Measurements from ENCODE around the gene ERC2.

The ERC2 gene

GRCh38 chr3:55654123-55654760 is 814.0 kb downstream of the ERC2 start:
- H3K27me3 ChIP-seq (ENCODE audit: insufficient read depth, low read length) = no peaks in the 10 kb centered on the region
- no peaks in the 10 kb centered on the region for H3K4me1 ChIP-seq (ENCODE audit: insufficient read depth, low read length)
- H3K4me3 ChIP-seq (ENCODE audit: low read length) = no peak overlapping the region
- no peaks in the 10 kb centered on the region for H3K9me3 ChIP-seq (ENCODE audit: low read length)
- no peak overlapping the region for H2AFZ ChIP-seq (ENCODE audit: low read depth, low read length)
- H3K36me3 ChIP-seq (ENCODE audit: insufficient read depth, low read length) = no peaks in the 10 kb centered on the region

GRCh38 chr3:55651011-55651410 is 817.3 kb downstream of the ERC2 start:
- no peak overlapping the region for H3K4me3 ChIP-seq (ENCODE audit: low read length)
- H3K9me3 ChIP-seq (ENCODE audit: low read length) = no peaks in the 10 kb centered on the region
- H3K36me3 ChIP-seq (ENCODE audit: insufficient read depth, low read length) = no peaks in the 10 kb centered on the region
- H3K4me1 ChIP-seq (ENCODE audit: insufficient read depth, low read length) = peaks cover 2% of the 10 kb centered on the region
- no peaks in the 10 kb centered on the region for H3K27me3 ChIP-seq (ENCODE audit: insufficient read depth, low read length)
- no peak overlapping the region for H2AFZ ChIP-seq (ENCODE audit: low read depth, low read length)

- Histone ChIP-seq H2AFZ (ENCODE audit: low read depth, low read length) (no peak overlapping the region), H3K9me3 (ENCODE audit: low read length) (no peaks in the 10 kb centered on the region), H3K27me3 (ENCODE audit: insufficient read depth, low read length) (no peaks in the 10 kb centered on the region), H3K4me1 (ENCODE audit: insufficient read depth, low read length) (peaks cover 2% of the 10 kb centered on the region), H3K36me3 (ENCODE audit: insufficient read depth, low read length) (no peaks in the 10 kb centered on the region), H3K4me3 (ENCODE audit: low read length) (no peak overlapping the region)
Measured at GRCh38 chr3:55650011-55650410, 818.3 kb downstream of the ERC2 start.

- H3K4me1 ChIP-seq (ENCODE audit: insufficient read depth, low read length) = peaks cover 2% of the 10 kb centered on the region
- no peaks in the 10 kb centered on the region for H3K36me3 ChIP-seq (ENCODE audit: insufficient read depth, low read length)
- no peaks in the 10 kb centered on the region for H3K27me3 ChIP-seq (ENCODE audit: insufficient read depth, low read length)
- H2AFZ ChIP-seq (ENCODE audit: low read depth, low read length) = no peak overlapping the region
- no peaks in the 10 kb centered on the region for H3K9me3 ChIP-seq (ENCODE audit: low read length)
- no peak overlapping the region for H3K4me3 ChIP-seq (ENCODE audit: low read length)
Measured at GRCh38 chr3:55649554-55649953, 818.7 kb downstream of the ERC2 start.

GRCh38 chr3:55648591-55649318 is 819.5 kb downstream of the ERC2 start:
- peaks cover 2% of the 10 kb centered on the region for H3K4me1 ChIP-seq (ENCODE audit: insufficient read depth, low read length)
- no peaks in the 10 kb centered on the region for H3K36me3 ChIP-seq (ENCODE audit: insufficient read depth, low read length)
- no peak overlapping the region for H2AFZ ChIP-seq (ENCODE audit: low read depth, low read length)
- no peak overlapping the region for H3K4me3 ChIP-seq (ENCODE audit: low read length)
- H3K9me3 ChIP-seq (ENCODE audit: low read length) = no peaks in the 10 kb centered on the region
- no peaks in the 10 kb centered on the region for H3K27me3 ChIP-seq (ENCODE audit: insufficient read depth, low read length)

- H3K9me3 ChIP-seq (ENCODE audit: low read length) = no peaks in the 10 kb centered on the region
- H2AFZ ChIP-seq (ENCODE audit: low read depth, low read length) = no peak overlapping the region
- H3K36me3 ChIP-seq (ENCODE audit: insufficient read depth, low read length) = no peaks in the 10 kb centered on the region
- no peak overlapping the region for H3K4me3 ChIP-seq (ENCODE audit: low read length)
- peaks cover 2% of the 10 kb centered on the region for H3K4me1 ChIP-seq (ENCODE audit: insufficient read depth, low read length)
- no peaks in the 10 kb centered on the region for H3K27me3 ChIP-seq (ENCODE audit: insufficient read depth, low read length)
Measured at GRCh38 chr3:55647670-55648069, 820.6 kb downstream of the ERC2 start.

GRCh38 chr3:55647063-55647462 is 821.2 kb downstream of the ERC2 start:
- no peak overlapping the region for H2AFZ ChIP-seq (ENCODE audit: low read depth, low read length)
- no peaks in the 10 kb centered on the region for H3K36me3 ChIP-seq (ENCODE audit: insufficient read depth, low read length)
- H3K4me1 ChIP-seq (ENCODE audit: insufficient read depth, low read length) = peaks cover 2% of the 10 kb centered on the region
- no peaks in the 10 kb centered on the region for H3K9me3 ChIP-seq (ENCODE audit: low read length)
- no peaks in the 10 kb centered on the region for H3K27me3 ChIP-seq (ENCODE audit: insufficient read depth, low read length)
- H3K4me3 ChIP-seq (ENCODE audit: low read length) = no peak overlapping the region

GRCh38 chr3:55646121-55646520 is 822.1 kb downstream of the ERC2 start:
- H2AFZ ChIP-seq (ENCODE audit: low read depth, low read length) = no peak overlapping the region
- no peaks in the 10 kb centered on the region for H3K27me3 ChIP-seq (ENCODE audit: insufficient read depth, low read length)
- H3K4me1 ChIP-seq (ENCODE audit: insufficient read depth, low read length) = peaks cover 2% of the 10 kb centered on the region
- H3K4me3 ChIP-seq (ENCODE audit: low read length) = no peak overlapping the region
- no peaks in the 10 kb centered on the region for H3K36me3 ChIP-seq (ENCODE audit: insufficient read depth, low read length)
- no peaks in the 10 kb centered on the region for H3K9me3 ChIP-seq (ENCODE audit: low read length)

GRCh38 chr3:55645422-55645821 is 822.8 kb downstream of the ERC2 start:
- H2AFZ ChIP-seq (ENCODE audit: low read depth, low read length) = no peak overlapping the region
- no peaks in the 10 kb centered on the region for H3K9me3 ChIP-seq (ENCODE audit: low read length)
- peaks cover 2% of the 10 kb centered on the region for H3K4me1 ChIP-seq (ENCODE audit: insufficient read depth, low read length)
- no peaks in the 10 kb centered on the region for H3K36me3 ChIP-seq (ENCODE audit: insufficient read depth, low read length)
- H3K4me3 ChIP-seq (ENCODE audit: low read length) = no peak overlapping the region
- H3K27me3 ChIP-seq (ENCODE audit: insufficient read depth, low read length) = no peaks in the 10 kb centered on the region

- no peaks in the 10 kb centered on the region for H3K9me3 ChIP-seq (ENCODE audit: low read length)
- H3K4me3 ChIP-seq (ENCODE audit: low read length) = no peak overlapping the region
- peaks cover 2% of the 10 kb centered on the region for H3K4me1 ChIP-seq (ENCODE audit: insufficient read depth, low read length)
- H2AFZ ChIP-seq (ENCODE audit: low read depth, low read length) = no peak overlapping the region
- no peaks in the 10 kb centered on the region for H3K36me3 ChIP-seq (ENCODE audit: insufficient read depth, low read length)
- H3K27me3 ChIP-seq (ENCODE audit: insufficient read depth, low read length) = no peaks in the 10 kb centered on the region
Measured at GRCh38 chr3:55643283-55643682, 825.0 kb downstream of the ERC2 start.

- Histone ChIP-seq H2AFZ (ENCODE audit: low read depth, low read length) (no peak overlapping the region), H3K4me3 (ENCODE audit: low read length) (no peak overlapping the region), H3K9me3 (ENCODE audit: low read length) (no peaks in the 10 kb centered on the region), H3K4me1 (ENCODE audit: insufficient read depth, low read length) (no peaks in the 10 kb centered on the region), H3K36me3 (ENCODE audit: insufficient read depth, low read length) (no peaks in the 10 kb centered on the region), H3K27me3 (ENCODE audit: insufficient read depth, low read length) (no peaks in the 10 kb centered on the region)
Measured at GRCh38 chr3:55641964-55642363, 826.3 kb downstream of the ERC2 start.

- Histone ChIP-seq H3K27me3 (ENCODE audit: insufficient read depth, low read length) (no peaks in the 10 kb centered on the region), H3K36me3 (ENCODE audit: insufficient read depth, low read length) (no peaks in the 10 kb centered on the region), H3K4me3 (ENCODE audit: low read length) (no peak overlapping the region), H2AFZ (ENCODE audit: low read depth, low read length) (no peak overlapping the region), H3K4me1 (ENCODE audit: insufficient read depth, low read length) (no peaks in the 10 kb centered on the region), H3K9me3 (ENCODE audit: low read length) (no peaks in the 10 kb centered on the region)
Measured at GRCh38 chr3:55639896-55640765, 828.1 kb downstream of the ERC2 start.

GRCh38 chr3:55639143-55639542 is 829.1 kb downstream of the ERC2 start:
- H3K4me1 ChIP-seq (ENCODE audit: insufficient read depth, low read length) = no peaks in the 10 kb centered on the region
- H3K27me3 ChIP-seq (ENCODE audit: insufficient read depth, low read length) = no peaks in the 10 kb centered on the region
- no peaks in the 10 kb centered on the region for H3K36me3 ChIP-seq (ENCODE audit: insufficient read depth, low read length)
- H3K9me3 ChIP-seq (ENCODE audit: low read length) = no peaks in the 10 kb centered on the region
- H3K4me3 ChIP-seq (ENCODE audit: low read length) = no peak overlapping the region
- H2AFZ ChIP-seq (ENCODE audit: low read depth, low read length) = no peak overlapping the region
